ENCODE results near the gene CD4. TPM values are rescaled to one million over a fixed set of nuclear protein-coding genes. Genes with fewer than 3 reads are reported as not detected.

CD4 gene
- total RNA-seq, 4 donors from 2014 or later = 2.9 to 7.0 (median 3.6) TPM

DNA sequence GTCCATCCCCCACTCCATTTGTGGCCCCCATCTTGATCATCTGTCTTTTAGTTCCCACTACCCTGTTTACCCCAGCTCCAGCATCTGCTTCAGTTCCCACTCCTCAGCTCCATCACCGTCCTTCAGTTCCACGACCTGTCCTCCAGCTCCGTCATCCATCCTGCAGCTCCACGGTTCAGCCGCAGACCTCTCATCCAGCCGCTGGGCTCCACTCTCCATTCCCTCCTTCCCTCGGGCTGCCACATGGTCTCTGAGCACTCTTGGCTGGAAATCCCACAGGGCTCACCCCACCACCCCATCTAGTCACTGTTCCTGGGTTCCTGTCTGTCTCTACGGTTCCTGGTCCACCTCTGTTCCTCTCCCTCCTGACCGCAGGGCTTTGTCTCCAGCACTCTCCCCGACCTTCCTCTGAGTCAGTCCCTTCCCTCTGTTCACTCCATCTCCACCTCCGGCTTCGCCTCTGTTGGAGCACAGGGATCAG is 35.6 kb downstream of the CD4 start:
- intact Hi-C loops (cut with DNase I; ENCODE audit: low total_unique reads) = loop anchor here (5.0 kb wide), 1 partner anchor 208 kb away; no protein-coding TSS in a partner anchor
- no peak for TF ChIP-seq POLR2A (IDR thresholded peaks at IDR 0.05)
- TF ChIP-seq, protein P1, sequence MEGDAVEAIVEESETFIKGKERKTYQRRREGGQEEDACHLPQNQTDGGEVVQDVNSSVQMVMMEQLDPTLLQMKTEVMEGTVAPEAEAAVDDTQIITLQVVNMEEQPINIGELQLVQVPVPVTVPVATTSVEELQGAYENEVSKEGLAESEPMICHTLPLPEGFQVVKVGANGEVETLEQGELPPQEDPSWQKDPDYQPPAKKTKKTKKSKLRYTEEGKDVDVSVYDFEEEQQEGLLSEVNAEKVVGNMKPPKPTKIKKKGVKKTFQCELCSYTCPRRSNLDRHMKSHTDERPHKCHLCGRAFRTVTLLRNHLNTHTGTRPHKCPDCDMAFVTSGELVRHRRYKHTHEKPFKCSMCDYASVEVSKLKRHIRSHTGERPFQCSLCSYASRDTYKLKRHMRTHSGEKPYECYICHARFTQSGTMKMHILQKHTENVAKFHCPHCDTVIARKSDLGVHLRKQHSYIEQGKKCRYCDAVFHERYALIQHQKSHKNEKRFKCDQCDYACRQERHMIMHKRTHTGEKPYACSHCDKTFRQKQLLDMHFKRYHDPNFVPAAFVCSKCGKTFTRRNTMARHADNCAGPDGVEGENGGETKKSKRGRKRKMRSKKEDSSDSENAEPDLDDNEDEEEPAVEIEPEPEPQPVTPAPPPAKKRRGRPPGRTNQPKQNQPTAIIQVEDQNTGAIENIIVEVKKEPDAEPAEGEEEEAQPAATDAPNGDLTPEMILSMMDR (IDR thresholded peaks at IDR 0.05) = no peak
- no peak for DNase-seq (ENCODE audit: low spot score in 2 of 2)
- H3K4me3 ChIP-seq (ENCODE audit: low read depth, poor library complexity, severe bottlenecking) = no peak overlapping the region
- 40 to 48% methylated on average over 12 of the region's 12 CpGs for WGBS, 2 donors

DNA sequence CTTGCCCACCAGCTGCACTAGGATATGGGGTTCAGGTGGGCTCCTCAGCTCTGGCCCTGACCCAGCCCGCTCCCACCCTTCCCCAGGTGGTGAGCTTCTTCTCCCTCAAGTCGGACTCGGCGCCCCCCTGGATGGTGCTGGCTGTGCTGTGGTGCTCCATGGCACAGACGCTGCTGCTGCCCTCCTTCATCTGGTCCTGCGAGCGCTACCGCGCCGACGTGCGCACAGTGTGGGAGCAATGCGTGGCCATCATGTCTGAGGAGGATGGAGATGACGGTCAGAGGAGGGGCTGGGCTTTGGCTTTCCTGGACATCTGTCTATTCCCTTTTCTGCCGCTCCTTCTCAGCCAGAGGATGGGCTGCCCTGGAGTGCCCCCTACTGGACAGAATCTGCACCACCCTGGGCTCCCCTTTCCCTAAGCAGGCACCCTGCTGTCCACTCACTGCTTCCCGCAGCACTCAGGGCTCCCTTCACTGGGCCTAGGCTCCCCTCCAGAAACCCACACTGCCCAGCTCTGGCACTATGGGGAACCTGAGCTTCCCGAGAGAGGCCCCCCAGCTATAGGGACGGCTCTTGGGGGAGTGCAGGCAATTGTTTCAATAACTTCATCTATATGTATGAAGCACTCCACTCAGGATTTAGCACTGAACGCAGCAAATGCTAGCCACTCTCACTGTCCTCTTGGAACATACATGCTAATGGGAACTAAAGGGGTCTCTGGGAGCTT is 36.2 kb downstream of the CD4 start:
- no peak overlapping the region for H3K4me3 ChIP-seq (ENCODE audit: low read depth, poor library complexity, severe bottlenecking)
- 5 to 7% methylated on average over 19 of the region's 19 CpGs for WGBS, 2 donors
- intact Hi-C loops (cut with DNase I; ENCODE audit: low total_unique reads) = loop anchor here (5.0 kb wide), 1 partner anchor 208 kb away; no protein-coding TSS in a partner anchor
- peak; percentile 80 to 97 for DNase-seq (ENCODE audit: low spot score in 2 of 2)
- TF ChIP-seq, protein P1 (IDR thresholded peaks at IDR 0.05) = peak in 1 of 3 donors; percentile 75
- no peak for TF ChIP-seq POLR2A (IDR thresholded peaks at IDR 0.05)

DNA sequence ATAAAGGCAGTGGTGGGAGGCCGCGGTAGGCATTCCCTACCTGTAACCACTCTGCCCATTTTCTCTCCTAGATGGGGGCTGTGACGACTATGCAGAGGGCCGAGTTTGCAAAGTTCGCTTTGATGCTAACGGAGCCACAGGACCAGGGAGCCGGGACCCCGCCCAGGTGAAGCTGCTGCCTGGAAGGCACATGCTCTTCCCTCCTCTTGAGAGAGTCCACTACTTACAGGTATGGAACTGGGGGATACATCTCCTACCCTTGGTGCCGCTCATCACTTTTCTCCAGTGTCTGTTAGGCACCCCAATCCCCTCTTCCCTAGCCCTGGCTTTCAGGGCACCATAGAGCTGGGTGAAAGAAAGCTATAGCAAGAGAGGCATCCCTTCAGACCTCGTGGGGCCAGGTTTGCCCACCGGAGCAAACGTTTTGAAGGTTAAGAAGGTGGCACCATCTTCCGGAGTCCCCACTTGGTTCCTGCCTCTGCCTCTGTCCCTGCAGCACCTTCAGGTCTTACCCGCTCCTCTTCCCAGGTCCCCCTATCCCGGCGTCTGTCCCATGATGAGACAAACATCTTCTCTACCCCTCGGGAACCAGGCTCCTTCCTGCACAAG is 36.9 kb downstream of the CD4 start:
- TF ChIP-seq, protein P1 (IDR thresholded peaks at IDR 0.05) = no peak
- TF ChIP-seq POLR2A (IDR thresholded peaks at IDR 0.05) = no peak
- no peak overlapping the region for H3K4me3 ChIP-seq (ENCODE audit: low read depth, poor library complexity, severe bottlenecking)
- intact Hi-C loops (cut with DNase I; ENCODE audit: low total_unique reads) = loop anchor here (5.0 kb wide), 1 partner anchor 209 kb away; no protein-coding TSS in a partner anchor
- 73 to 81% methylated on average over 17 of the region's 17 CpGs for WGBS, 2 donors
- peak in 1 of 2 donors; percentile 81 for DNase-seq (ENCODE audit: low spot score in 2 of 2)

DNA sequence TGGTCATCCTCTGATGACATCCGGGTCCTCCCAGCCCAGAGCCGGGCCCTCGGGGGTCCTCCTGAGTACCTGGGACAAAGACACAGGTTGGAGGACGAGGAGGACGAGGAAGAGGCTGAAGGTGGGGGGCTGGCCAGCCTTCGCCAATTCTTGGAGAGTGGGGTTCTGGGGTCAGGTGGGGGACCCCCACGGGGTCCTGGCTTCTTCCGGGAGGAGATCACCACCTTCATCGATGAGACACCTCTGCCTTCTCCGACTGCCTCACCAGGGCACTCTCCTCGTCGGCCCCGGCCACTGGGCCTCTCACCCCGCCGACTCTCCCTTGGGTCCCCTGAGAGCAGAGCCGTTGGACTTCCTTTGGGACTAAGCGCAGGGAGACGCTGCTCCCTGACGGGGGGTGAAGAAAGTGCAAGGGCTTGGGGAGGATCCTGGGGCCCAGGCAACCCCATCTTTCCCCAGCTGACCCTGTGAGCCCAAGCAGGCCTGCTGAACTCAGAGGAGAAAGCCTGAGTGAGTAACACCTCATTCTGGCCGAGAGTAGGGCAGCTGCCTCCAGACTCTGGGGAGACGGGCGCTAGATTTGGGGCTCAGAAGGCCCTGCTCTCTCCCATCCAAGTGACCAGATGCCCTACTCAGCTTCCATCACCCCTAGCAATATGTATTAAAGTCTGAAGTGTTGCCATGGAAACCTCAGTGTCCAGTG is 37.6 kb downstream of the CD4 start:
- peak in 1 of 2 donors; percentile 85 for DNase-seq (ENCODE audit: low spot score in 2 of 2)
- intact Hi-C loops (cut with DNase I; ENCODE audit: low total_unique reads) = loop anchor here (5.0 kb wide), 1 partner anchor 210 kb away; no protein-coding TSS in a partner anchor
- H3K4me3 ChIP-seq (ENCODE audit: low read depth, poor library complexity, severe bottlenecking) = no peak overlapping the region
- WGBS, 2 donors = 71 to 72% methylated on average over 22 of the region's 22 CpGs
- TF ChIP-seq, protein P1 (IDR thresholded peaks at IDR 0.05) = no peak
- TF ChIP-seq POLR2A (IDR thresholded peaks at IDR 0.05) = no peak

DNA sequence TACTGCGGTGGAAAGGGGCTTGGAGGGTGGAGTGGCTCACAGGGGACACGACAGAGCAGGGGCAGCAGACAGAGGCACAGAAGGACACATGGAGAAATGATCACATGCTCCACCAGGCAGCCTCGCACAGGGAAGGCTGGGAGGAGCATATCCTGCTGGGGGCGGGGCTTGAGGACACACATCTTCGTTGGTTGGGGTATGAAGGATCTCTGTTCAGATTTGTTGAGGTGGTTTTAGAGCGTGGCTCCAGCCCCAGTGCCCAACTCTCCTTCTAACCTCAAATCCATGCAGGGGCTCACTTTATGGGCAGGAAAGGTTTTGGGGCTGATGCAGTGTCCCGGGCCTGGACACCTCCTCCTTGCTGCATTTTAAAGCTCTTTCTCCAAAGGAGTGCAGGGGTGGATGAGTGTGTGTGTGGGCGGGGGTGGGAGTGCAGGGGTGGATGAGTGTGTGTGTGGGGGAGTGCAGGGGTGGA is 38.1 kb downstream of the CD4 start:
- TF ChIP-seq, protein P1 (IDR thresholded peaks at IDR 0.05) = no peak
- no peak for TF ChIP-seq POLR2A (IDR thresholded peaks at IDR 0.05)
- intact Hi-C loops (cut with DNase I; ENCODE audit: low total_unique reads) = loop anchor here (5.0 kb wide), 1 partner anchor 210 kb away; no protein-coding TSS in a partner anchor
- no peak overlapping the region for H3K4me3 ChIP-seq (ENCODE audit: low read depth, poor library complexity, severe bottlenecking)
- peak; percentile 86 to 97 for DNase-seq (ENCODE audit: low spot score in 2 of 2)
- 4 to 5% methylated on average over 7 to 8 of the region's 8 CpGs for WGBS, 2 donors

All from lower leg skin (tissue), 4 donors.